AG04450 (cell line): ENCODE results near the gene RING1. TPM values are rescaled to one million over a fixed set of nuclear protein-coding genes. Genes with fewer than 3 reads are reported as not detected.
A peak's percentile ranks its signal among the peaks of the same experiment; 100 is the strongest.

Source experiments
- CTCF ChIA-PET: fragments of 300-600, 350-600 bp; formaldehyde crosslinking; extraction: SDS; loops from one replicate; lab custom pipeline; 2022; ENCODE audit warnings: antibody characterized with exemption, inconsistent platforms; lab: Charles Lee
- POLR2A ChIA-PET: fragments of 350-600 bp; formaldehyde crosslinking; extraction: SDS; loops from one replicate; lab custom pipeline; 2021; ENCODE audit warnings: antibody characterized with exemption, inconsistent platforms; lab: Yijun Ruan, JAX
- DNase-seq: peaks from one replicate; pipeline ENCODE4 v3.0.0-alpha.2; 2011; ENCODE audit warnings: low read depth, low spot score
- H3K27ac ChIP-seq: one replicate; pipeline ENCODE4 v1.5.1; 2012; ENCODE audit warnings: low read depth, low read length, control low read depth
- H3K27me3 ChIP-seq: one replicate; pipeline ENCODE4 v1.6.0; 2012; ENCODE audit warnings: low read length; ENCODE audit not compliant: control insufficient read depth, insufficient read depth
- H3K4me3 ChIP-seq: 2 replicates; pipeline ENCODE4 v1.5.1; 2011; ENCODE audit warnings: mild to moderate bottlenecking, low read depth, low read length, control low read depth
- H3K9me3 ChIP-seq: 2 replicates; pipeline ENCODE4 v1.5.1; 2012; ENCODE audit warnings: low read length; ENCODE audit not compliant: control insufficient read depth, insufficient read depth
- CTCF ChIP-seq: IDR thresholded peaks from 2 replicates; pipeline ENCODE4 v1.5.1; 2011; ENCODE audit warnings: low read depth, low read length, control low read depth, inconsistent platforms
- polyA plus RNA-seq: library from polyadenylated mRNA; depleted of rRNA; stranded (reverse); fragments of >200 nt; gene quantifications from 2 replicates; pipeline ENCODE4 v1.2.3, GENCODE V29; 2011; rRNA removed
- small RNA-seq: library from RNA; depleted of rRNA; stranded (forward); fragments of <200 nt; gene quantifications from one replicate; pipeline ENCODE3, GENCODE V24; 2012; ENCODE audit warnings: low read depth; ENCODE audit not compliant: insufficient read length

RING1 gene
- polyA plus RNA-seq, 1 experiment = 23.8 TPM

DNA sequence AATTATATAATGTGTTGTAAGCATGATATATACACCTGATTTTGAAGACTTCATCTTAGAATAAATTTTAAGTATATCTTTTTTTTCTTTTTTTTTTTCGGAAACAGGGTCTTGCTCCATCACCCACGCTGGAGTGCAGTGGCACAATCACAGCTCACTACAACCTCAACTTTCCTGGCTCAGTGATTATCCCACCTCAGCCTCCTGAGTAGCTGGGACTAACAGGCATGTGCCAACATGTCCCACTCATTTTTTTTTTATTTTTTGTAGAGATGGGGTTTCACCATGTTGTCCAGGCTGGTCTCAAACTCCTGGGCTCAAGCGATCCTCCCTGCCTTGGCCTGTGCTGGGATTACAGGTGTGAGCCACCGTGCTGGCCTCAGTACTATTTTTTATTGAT is 46.3 kb downstream of the RING1 start:
- POLR2A ChIA-PET = interaction anchor here (0.6 to 1.6 kb wide), 3 partner anchors 17 to 1759 kb away, joined by 3 to 6 read pairs (median 3); partner anchors contain the start of genes RPS18 and VPS52

GRCh38 chr6:33259032-33259431 is 50.7 kb downstream of the RING1 start:
- no peak for DNase-seq
- H3K27me3 ChIP-seq = no peaks in the 10 kb centered on the region
- no peak overlapping the region for H3K27ac ChIP-seq
- ChIA-PET POLR2A (interaction anchor here (1.9 kb wide), 1 partner anchor 13 kb away, joined by 5 read pairs; the partner anchor contains the start of genes RPS18 and VPS52), CTCF (no interaction called here)
- no peak overlapping the region for H3K4me3 ChIP-seq
- no peak for TF ChIP-seq CTCF
- H3K9me3 ChIP-seq = no peaks in the 10 kb centered on the region

More for the DNA sequence above, 46.3 kb downstream of the RING1 start:
- no peak for TF ChIP-seq CTCF
- Histone ChIP-seq H3K27ac (no peak overlapping the region), H3K4me3 (no peak overlapping the region), H3K9me3 (no peaks in the 10 kb centered on the region), H3K27me3 (no peaks in the 10 kb centered on the region)
- CTCF ChIA-PET = interaction anchor here (0.8 kb wide), 1 partner anchor 270 kb away, joined by 4 read pairs; no protein-coding TSS in a partner anchor
- no peak for DNase-seq

Small RNA genes within 50 kb of the gene (small RNA-seq; reads per million reads assigned to genes)
- gene MIR219A1 = 5.1 reads per million, percentile 51 among the genes with 10 or more reads in this experiment
- gene RNY4P10 = not detected

Other genes starting within 250 kb of the RING1 start
- gene BRD2, start 239.9 kb upstream of the RING1 start, polyA plus RNA-seq = 110 and 138 TPM in 2 replicates
- gene HLA-DOA, start 198.9 kb upstream of the RING1 start, polyA plus RNA-seq = 0.02 TPM in 1 of 2 replicates, not detected in the other
- 0.10 and 0.15 TPM in 2 replicates for gene HLA-DPA1, start 134.9 kb upstream of the RING1 start, polyA plus RNA-seq
- gene HLA-DPB1, start 132.5 kb upstream of the RING1 start, polyA plus RNA-seq = 0.94 and 1.6 TPM in 2 replicates
- 0.26 and 0.37 TPM in 2 replicates for gene COL11A2, start 16.0 kb upstream of the RING1 start, polyA plus RNA-seq
- gene RXRB, start 7.8 kb upstream of the RING1 start, polyA plus RNA-seq = 38.5 and 44.1 TPM in 2 replicates
- gene SLC39A7, start 7.6 kb upstream of the RING1 start, polyA plus RNA-seq = 129 and 150 TPM in 2 replicates
- gene HSD17B8, start 3.8 kb upstream of the RING1 start, polyA plus RNA-seq = 4.9 and 5.7 TPM in 2 replicates
- 58.0 and 60.4 TPM in 2 replicates for gene VPS52, start 63.4 kb downstream of the RING1 start, polyA plus RNA-seq
- 5,380 and 5,823 TPM in 2 replicates for gene RPS18, start 63.6 kb downstream of the RING1 start, polyA plus RNA-seq
- gene B3GALT4, start 68.6 kb downstream of the RING1 start, polyA plus RNA-seq = 1.1 and 1.4 TPM in 2 replicates
- gene WDR46, start 80.7 kb downstream of the RING1 start, polyA plus RNA-seq = 43.3 and 44.7 TPM in 2 replicates
- 59.6 and 64.6 TPM in 2 replicates for gene PFDN6, start 81.1 kb downstream of the RING1 start, polyA plus RNA-seq
- gene RGL2, start 90.4 kb downstream of the RING1 start, polyA plus RNA-seq = 21.9 and 25.0 TPM in 2 replicates
- gene TAPBP, start 105.6 kb downstream of the RING1 start, polyA plus RNA-seq = 29.3 and 37.9 TPM in 2 replicates
- 8.4 and 11.8 TPM in 2 replicates for gene ZBTB22, start 109.2 kb downstream of the RING1 start, polyA plus RNA-seq
- 69.7 and 75.6 TPM in 2 replicates for gene DAXX, start 114.5 kb downstream of the RING1 start, polyA plus RNA-seq
- 10.2 TPM in 2 replicates for gene KIFC1, start 183.3 kb downstream of the RING1 start, polyA plus RNA-seq
- 26.6 and 29.7 TPM in 2 replicates for gene PHF1, start 202.5 kb downstream of the RING1 start, polyA plus RNA-seq
- gene CUTA, start 209.6 kb downstream of the RING1 start, polyA plus RNA-seq = 298 and 340 TPM in 2 replicates
- 5.3 and 6.5 TPM in 2 replicates for gene SYNGAP1, start 211.6 kb downstream of the RING1 start, polyA plus RNA-seq
- gene ZBTB9, start 246.1 kb downstream of the RING1 start, polyA plus RNA-seq = 5.8 and 6.0 TPM in 2 replicates